CD4-positive, alpha-beta T cell treated with Interferon alpha-2 for 1 hour (primary cell): ENCODE data around the gene UBE2J1.
"Not testable (repeated sequence)": the region's sequence is repeated elsewhere in the genome, so short reads cannot be mapped to it uniquely, and the experiment has no call there.

Experiments
- DNase-seq, 2 donors: peaks; one replicate each; pipeline ENCODE4 v3.0.0-alpha.2; 2020 to 2022

The UBE2J1 gene, protein sequence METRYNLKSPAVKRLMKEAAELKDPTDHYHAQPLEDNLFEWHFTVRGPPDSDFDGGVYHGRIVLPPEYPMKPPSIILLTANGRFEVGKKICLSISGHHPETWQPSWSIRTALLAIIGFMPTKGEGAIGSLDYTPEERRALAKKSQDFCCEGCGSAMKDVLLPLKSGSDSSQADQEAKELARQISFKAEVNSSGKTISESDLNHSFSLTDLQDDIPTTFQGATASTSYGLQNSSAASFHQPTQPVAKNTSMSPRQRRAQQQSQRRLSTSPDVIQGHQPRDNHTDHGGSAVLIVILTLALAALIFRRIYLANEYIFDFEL

DNA sequence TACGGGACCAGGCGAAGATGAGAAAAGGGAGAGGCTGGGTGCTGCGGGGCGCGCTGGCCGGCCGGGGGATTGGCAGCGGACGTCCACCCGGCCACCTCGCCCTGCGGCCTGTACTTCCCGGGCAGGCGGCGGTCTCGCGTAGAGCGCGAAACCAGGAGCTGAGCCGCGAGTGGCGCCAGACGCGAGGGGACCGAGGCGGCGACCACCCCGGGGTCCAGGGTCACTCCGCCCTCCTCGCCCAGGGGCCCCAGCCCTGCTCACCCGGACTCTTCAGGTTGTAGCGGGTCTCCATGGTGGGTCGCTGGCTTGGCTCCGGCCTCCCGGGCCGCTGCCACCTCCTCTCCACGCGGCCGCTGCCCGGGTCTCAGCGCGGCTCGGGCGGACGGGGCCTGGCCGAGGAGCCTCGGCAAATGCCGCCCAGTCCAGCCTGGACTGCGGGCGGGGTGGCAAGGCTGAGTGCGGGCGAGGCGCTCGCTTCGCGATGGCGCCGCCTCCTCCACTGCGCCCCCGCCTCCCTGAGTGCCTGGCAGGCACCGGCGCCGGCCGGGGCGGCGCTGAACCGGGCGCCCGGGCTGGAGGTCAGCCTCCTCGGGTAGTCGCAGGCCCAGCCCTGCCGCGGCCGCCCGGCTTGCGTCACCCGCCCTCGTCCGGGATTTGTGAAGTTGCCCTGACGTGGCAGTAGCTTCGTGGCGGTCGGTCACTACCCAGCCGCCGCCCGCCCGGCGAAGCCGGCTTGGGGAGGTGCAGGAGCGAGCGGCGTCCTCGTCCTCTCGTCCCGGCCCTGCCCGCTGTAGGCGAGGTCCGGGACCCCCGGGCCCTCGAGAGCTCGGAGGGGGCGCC is at the start of gene UBE2J1:
UBE2J1 (minus strand) TSS at position 445 of the 840 bp plus-strand sequence; CDS start at position 292, 153 bp downstream.
- peak; percentile 85 to 86 for DNase-seq

DNA sequence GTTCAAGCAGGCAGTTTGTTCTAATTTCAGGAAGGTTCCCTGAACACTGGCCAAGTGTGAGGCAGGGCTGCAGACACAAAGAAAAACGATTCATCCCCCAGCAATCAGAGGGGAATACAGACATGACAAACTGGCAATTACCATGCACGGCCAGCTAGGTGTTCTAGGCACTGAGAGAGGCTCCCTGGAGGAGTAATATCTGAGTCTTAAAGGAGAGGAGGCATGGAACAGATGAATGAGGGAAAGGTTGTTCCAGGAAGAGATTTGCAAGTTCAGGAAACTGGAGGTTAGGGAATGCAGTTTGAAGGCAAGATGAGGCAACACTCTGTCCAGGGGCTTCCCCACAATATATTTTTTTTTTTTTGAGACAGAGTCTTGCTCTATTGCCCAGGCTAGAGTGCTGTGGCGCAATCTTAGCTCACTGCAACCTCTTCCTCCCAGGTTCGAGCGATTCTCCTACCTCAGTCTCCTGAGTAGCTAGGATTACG is 48.4 kb upstream of the UBE2J1 start:
- no peak for DNase-seq

DNA sequence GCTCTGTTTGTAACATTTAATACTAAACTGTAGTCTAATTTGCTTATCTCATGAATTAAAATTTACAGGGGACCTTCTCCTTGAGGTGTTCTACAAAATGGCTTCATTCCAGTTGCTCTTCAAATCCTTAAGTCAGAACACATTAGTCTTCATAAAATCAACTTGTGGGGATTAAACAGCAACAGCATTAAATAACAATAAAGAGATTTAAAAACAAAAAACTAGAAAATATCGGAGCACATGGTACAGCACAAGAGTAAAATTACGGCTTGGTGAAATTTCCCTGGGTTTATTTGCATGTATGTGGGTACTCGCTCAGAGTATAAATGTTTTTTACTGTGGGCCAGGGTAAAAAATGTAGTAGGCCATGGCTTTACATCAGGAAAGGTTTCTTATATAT is 47.5 kb upstream of the UBE2J1 start:
- DNase-seq: no peak

GRCh38 chr6:89398762-89399525 is 46.4 kb upstream of the UBE2J1 start:
- DNase-seq: no peak

GRCh38 chr6:89397884-89398283 is 45.4 kb upstream of the UBE2J1 start:
- not testable (repeated sequence) for DNase-seq

DNA sequence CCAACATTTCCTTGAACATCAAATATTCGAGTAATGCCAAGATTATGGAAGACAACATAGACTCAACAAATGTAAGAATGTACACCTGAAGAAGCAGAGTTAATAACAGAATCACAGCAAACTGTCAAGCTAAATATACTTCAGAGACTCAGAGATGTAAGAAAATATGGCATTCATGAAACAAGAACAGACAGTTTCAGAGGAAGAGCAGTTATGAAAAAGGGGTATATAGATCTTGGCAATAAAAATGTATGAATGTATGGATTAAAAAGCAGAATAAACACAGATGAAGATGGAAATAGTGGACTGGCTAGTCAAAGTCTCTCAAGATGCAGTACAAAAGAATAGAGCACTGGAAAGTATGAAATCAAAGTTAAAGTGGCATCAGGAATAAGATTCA is 41.1 kb upstream of the UBE2J1 start:
- no peak for DNase-seq

DNA sequence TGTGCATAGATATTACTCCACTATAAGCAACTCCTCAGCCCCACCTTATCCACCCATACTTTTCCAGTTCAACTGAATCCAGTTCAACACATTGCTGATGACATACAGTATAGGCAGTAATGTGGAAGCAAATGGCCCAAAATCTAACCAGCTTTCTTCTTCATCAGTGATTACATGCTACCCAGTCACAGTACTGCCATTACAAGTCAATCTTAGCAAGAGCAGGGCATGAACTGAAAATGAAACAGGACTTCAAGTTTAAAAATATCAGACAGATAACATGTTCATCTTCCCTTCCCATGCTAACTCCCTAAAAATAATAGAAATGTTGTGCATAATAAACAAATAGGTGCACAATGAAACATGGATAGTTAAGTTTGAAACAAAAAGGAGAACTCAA is 40.3 kb upstream of the UBE2J1 start:
- no peak for DNase-seq

DNA sequence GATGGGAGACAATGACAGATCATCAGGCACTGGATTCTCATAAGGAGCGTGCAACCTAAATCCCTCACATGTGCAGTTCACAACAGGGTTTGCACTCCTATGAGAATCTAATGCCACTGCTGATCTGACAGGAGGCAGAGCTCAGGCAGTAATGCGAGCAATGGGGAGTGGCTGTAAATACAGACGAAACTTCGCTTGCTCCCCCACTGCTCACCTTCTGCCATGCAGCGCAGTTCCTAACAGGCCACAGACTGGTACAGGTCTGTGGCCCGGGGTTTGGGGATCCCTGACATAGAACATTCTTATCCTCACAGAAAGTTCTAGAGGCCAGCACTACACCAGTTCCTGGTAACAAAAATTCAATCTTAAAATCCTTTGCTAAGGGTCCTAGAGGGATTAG is 36.3 kb upstream of the UBE2J1 start:
- no peak for DNase-seq

GRCh38 chr6:89387516-89388201 is 35.1 kb upstream of the UBE2J1 start:
- no peak for DNase-seq

DNA sequence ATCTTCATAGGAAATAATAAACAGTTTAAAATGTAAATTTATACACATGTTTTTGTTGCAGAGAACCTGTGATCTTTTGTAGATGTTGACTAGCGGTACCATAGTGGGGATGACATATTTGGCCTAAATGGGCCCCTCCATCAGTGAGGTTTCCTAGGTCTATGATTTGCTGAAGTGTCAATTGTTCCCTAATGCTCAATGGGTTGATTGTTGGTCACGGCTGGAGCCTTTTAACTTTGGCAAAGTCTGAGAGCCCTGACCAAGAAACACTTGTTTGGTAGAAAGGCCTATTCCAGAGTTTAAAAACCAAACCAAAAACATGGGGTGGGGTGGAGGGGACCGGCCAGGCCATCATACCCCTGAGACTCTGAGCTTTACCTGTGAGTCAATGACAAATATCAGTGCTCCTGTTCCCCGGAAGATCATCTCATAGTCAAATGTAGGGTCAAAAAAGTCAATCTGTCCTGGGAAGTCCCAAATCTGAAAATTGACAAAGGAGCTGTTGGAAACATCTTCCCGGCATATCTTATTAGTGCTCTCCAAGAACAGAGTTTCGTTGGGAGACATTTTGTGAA is 34.5 kb upstream of the UBE2J1 start:
- DNase-seq: no peak

DNA sequence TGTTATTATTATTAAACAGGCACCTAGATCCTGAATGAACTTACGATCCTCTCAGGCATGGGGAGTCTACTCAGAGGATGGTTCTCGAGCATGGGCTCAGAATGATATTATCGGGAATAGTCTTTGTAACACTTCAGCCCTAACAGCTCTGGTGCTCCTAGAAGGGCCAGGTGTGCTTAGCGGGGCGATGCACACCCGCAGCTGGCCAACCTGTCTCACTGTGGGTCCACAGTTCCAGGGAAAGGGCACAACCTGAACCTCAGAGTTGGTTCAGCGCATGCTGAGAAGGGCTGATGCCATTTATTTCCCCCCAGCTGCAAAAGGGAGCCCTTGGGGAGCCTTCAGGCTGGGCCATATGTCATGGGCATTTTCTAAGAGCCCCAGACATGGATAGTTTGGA is 33.3 kb upstream of the UBE2J1 start:
- DNase-seq: no peak

- no peak for DNase-seq
Observed at GRCh38 chr6:89385156-89385667, 32.7 kb upstream of the UBE2J1 start.

- no peak for DNase-seq
Observed at GRCh38 chr6:89381031-89381430, 28.5 kb upstream of the UBE2J1 start.

- DNase-seq: no peak
Observed at GRCh38 chr6:89379281-89379680, 26.8 kb upstream of the UBE2J1 start.

DNA sequence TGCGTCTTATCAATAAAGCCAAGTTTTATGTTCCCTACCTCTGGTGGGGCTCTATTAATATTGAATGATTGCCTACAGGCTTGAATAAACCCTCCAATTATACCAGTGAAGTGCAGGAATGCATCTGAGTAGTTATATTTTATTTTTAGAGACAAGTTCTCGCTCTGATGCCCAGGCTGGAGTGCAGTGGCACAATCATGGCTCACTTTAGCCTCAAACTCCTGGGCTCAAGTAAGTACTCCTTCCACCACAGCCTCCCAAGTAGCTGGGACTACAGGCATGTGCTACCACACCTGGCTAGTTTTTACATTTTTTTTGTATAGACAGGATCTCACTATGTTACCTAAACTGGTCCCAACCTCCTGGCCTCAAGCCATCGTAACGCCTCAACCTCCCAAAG is 26.1 kb upstream of the UBE2J1 start:
- no peak for DNase-seq

DNA sequence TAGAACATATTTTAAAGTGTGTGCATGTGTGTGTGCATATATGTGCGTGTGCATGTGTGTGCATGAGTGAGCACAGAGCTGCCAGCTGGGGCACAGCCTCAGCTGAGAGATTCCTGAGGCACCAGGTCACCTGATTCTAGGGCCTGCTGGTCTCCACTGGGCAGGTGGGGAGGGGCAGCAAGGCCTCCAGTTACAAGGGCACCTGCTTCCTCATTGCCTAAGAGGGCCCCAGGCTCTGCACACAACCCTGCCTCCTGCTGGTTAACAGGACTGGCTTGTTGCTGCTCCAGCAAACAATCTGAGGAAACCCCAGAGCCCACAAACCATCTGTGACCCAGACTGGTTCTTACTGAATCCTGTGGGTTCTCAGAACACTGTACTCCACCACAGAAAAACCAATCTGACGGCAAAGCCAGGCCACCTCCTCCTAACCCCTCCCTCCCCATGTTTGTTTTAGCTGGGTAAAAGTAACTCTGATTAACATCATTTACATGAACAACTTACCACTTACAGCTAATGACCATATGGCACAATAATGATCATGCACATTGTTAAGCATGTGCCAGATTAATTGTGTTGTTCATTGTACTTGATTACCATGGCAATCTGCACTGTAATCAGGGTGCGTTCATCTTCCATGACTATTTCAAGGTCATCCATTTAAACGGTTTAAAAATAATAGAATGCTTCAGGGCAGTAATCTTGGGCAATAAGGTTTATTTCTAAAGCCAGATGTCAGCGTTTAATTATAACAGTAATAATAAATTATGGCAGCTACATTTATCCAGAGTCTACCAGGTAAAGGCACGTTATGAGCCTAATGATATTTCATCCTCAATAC is 23.1 kb upstream of the UBE2J1 start:
- peak; percentile 75 to 80 for DNase-seq

- no peak for DNase-seq
Observed at GRCh38 chr6:89372506-89372901, 20.0 kb upstream of the UBE2J1 start.

- peak; percentile 80 to 83 for DNase-seq
Observed at GRCh38 chr6:89371849-89372505, 19.5 kb upstream of the UBE2J1 start.

DNA sequence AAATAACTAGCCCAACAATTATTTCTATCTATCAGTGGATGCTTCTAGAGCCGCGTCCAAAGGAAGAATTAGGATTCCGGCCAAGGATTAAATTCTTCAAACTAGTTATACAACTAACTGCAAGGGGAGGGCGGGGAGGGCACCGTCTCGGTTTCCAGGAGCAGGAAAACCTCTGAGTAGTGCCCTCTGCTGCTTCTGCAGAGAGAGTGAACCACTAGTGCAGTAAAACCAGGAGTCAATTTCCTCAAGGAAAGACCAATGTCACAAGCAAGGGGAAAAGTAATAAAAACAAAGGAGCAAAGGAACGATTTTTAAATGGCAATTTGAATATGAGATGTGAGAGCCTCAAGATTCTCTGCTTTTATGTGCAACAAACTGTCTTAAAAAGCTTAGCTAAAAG is 16.5 kb upstream of the UBE2J1 start:
- no peak for DNase-seq

GRCh38 chr6:89368107-89368506 is 15.6 kb upstream of the UBE2J1 start:
- peak; percentile 40 to 65 for DNase-seq

DNA sequence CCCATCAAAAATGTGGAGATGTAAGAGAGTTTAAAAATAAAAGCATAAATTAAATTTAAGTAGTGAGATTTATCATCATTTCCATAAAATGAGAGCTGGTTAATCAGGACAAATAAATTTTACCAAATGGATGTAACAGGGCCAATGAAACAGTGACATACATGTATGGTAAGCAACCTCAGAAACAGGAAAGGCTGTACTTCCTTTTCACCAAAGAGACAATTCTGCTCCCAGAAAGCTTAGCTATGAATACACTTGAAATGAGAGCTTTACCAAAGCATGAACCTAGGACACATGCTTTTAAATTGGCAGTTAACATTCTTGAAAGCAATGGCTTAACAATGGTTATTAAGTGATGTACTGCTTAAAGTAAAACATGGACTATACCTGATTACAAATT is 12.1 kb upstream of the UBE2J1 start:
- no peak for DNase-seq
